ENCODE data around the gene TARP.
"Not testable (repeated sequence)": the region's sequence is repeated elsewhere in the genome, so short reads cannot be mapped to it uniquely, and the experiment has no call there.

TARP gene

GRCh38 chr7:38296059-38296857 lies 22.8 kb upstream of the TARP start:
- no peak for DNase-seq

GRCh38 chr7:38294926-38295325 lies 21.5 kb upstream of the TARP start:
- no peak for DNase-seq

GRCh38 chr7:38292442-38292841 lies 19.0 kb upstream of the TARP start:
- no peak for DNase-seq

- DNase-seq, result no peak
Measured at GRCh38 chr7:38291650-38292049, 18.2 kb upstream of the TARP start.

GRCh38 chr7:38291117-38291647 lies 17.7 kb upstream of the TARP start:
- no peak for DNase-seq

GRCh38 chr7:38284553-38284952 lies 11.1 kb upstream of the TARP start:
- DNase-seq, result no peak

- no peak for DNase-seq
Measured at GRCh38 chr7:38283809-38284208, 10.4 kb upstream of the TARP start.

- DNase-seq, result no peak
Measured at GRCh38 chr7:38283107-38283506, 9.7 kb upstream of the TARP start.

- no peak for DNase-seq
Measured at GRCh38 chr7:38282081-38282480, 8.6 kb upstream of the TARP start.

GRCh38 chr7:38281266-38281665 lies 7.8 kb upstream of the TARP start:
- no peak for DNase-seq

GRCh38 chr7:38280707-38281106 lies 7.3 kb upstream of the TARP start:
- no peak for DNase-seq

GRCh38 chr7:38280000-38280399 lies 6.6 kb upstream of the TARP start:
- no peak for DNase-seq

GRCh38 chr7:38276096-38276877 lies 2.9 kb upstream of the TARP start:
- no peak for DNase-seq

- no peak for DNase-seq
Measured at GRCh38 chr7:38274927-38275620, 1.6 kb upstream of the TARP start.

- no peak for DNase-seq
Measured at GRCh38 chr7:38274486-38274885, 1.1 kb upstream of the TARP start.

- not testable (repeated sequence) for DNase-seq
Measured at GRCh38 chr7:38270405-38270804, 3.0 kb downstream of the TARP start.

GRCh38 chr7:38269704-38270346 lies 3.6 kb downstream of the TARP start:
- not testable (repeated sequence) for DNase-seq

GRCh38 chr7:38265958-38266357 lies 7.5 kb downstream of the TARP start:
- DNase-seq, result not testable (repeated sequence)

GRCh38 chr7:38264602-38265001 lies 8.8 kb downstream of the TARP start:
- not testable (repeated sequence) for DNase-seq

GRCh38 chr7:38263274-38263673 lies 10.2 kb downstream of the TARP start:
- not testable (repeated sequence) for DNase-seq

GRCh38 chr7:38262545-38262944 lies 10.9 kb downstream of the TARP start:
- no peak for DNase-seq

GRCh38 chr7:38262026-38262425 lies 11.4 kb downstream of the TARP start:
- DNase-seq, result not testable (repeated sequence)

- DNase-seq, result not testable (repeated sequence)
Measured at GRCh38 chr7:38261601-38262000, 11.8 kb downstream of the TARP start.
